GM23338 (cell line): ENCODE results near the gene TBC1D14.

Source experiments
- CTCF ChIP-seq, 2 experiments: fragments of 200-600 bp in 1 of 2; sonication (generic) in 1 of 2; conservative IDR thresholded peaks; 2 replicates each; pipeline versions ENCODE4 v1.5.1 to v1.6.1; 2016 to 2017; ENCODE audit warnings: antibody characterized with exemption in 2 of 2, low read depth in 2 of 2, mild to moderate bottlenecking in 2 of 2, moderate library complexity in 1 of 2
- EZH2 ChIP-seq: fragments of 200-600 bp; sonication (generic); IDR thresholded peaks from one replicate; pipeline ENCODE4 v1.8.0; 2017; ENCODE audit warnings: antibody characterized with exemption, mild to moderate bottlenecking, low read depth; ENCODE audit not compliant: unreplicated experiment
- REST ChIP-seq: IDR thresholded peaks from one replicate; pipeline ENCODE4 v1.6.1; 2018; ENCODE audit warnings: antibody characterized with exemption; ENCODE audit not compliant: unreplicated experiment

GRCh38 chr4:6991249-6991648 lies 81.6 kb downstream of the TBC1D14 start:
- TF ChIP-seq EZH2: no peak
- TF ChIP-seq CTCF (conservative IDR thresholded peaks at IDR 0.05; ENCODE audit: low read depth in 2 of 2): no peak
- no peak for TF ChIP-seq REST
